GM19238 (cell line): Measurements from ENCODE around the gene MDH2.
A peak's percentile ranks its signal among the peaks of the same experiment; 100 is the strongest.
"Not testable (repeated sequence)": the region's sequence is repeated elsewhere in the genome, so short reads cannot be mapped to it uniquely, and the experiment has no call there.

Source experiments
- DNase-seq: peaks from one replicate; pipeline ENCODE4 v3.0.0; 2011; ENCODE audit warnings: low spot score; ENCODE audit not compliant: insufficient read length

MDH2 gene, protein sequence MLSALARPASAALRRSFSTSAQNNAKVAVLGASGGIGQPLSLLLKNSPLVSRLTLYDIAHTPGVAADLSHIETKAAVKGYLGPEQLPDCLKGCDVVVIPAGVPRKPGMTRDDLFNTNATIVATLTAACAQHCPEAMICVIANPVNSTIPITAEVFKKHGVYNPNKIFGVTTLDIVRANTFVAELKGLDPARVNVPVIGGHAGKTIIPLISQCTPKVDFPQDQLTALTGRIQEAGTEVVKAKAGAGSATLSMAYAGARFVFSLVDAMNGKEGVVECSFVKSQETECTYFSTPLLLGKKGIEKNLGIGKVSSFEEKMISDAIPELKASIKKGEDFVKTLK

DNA sequence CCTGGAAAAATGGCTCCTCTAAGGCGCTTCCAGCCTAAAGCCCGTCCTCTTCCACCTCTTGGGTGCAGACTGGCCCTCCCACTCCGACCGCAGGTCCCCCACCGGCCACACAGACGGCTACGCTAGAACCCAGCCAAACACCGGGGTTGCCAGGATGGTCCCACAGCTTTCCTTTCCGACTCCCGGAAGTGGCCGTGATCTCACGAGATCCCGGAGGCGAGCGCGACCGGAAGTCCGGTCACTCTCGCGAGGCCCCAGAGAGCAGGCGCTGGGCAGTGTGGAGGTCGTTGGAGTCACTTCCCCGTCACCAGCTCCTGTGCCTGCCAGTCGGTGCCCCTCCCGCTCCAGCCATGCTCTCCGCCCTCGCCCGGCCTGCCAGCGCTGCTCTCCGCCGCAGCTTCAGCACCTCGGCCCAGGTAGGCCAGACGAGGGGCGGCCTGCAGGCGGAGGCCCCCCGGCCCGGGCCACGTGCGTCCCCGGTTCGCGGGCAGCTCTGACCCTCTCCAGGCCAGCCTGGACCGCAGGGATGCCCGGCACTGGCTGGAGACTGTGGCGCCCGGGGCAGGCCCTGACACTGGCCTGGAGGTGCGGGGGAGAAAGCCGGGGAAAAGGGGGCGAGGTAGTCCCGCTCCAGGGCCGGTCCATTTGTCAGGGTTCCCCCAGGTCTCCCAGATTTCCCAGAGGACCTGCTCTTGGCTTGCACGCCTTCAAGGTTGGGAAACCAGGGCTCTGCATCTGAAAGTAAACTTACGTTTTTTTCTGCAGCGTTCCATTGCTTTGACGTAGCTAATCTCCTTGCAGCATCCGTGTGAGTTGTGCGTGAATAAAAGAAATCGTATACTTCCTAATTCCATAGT lies at the start of gene MDH2, which contains the start of gene STYXL1:
TSS of gene MDH2 (plus strand) at position 296 of the 857 bp plus-strand sequence. CDS start at position 351, 55 bp downstream.
TSS of gene STYXL1 (minus strand) at position 190 of the 857 bp plus-strand sequence. CDS start 17,477 bp downstream, outside the sequence.
- DNase-seq, result peak; percentile 94

DNA sequence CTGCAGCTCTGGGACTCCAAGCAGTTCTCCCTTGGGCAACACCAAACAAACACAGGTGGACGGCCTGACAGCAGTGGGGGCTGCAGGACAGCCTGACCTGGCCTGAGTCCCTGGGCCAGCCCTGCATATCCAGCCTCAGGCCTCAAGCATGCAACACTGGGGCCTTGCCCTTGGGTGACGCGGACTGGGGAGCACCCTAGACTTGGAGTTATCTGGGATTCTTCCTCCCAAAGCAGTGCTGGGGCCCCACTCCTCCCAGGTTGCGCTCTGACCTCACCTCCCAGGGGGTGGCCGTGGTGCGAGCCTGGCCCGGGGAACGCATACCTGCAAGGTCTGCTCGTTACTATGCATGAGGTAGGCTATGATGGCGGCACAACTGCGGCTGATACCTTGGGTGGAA lies 47.3 kb upstream of the MDH2 start:
- DNase-seq, result no peak

DNA sequence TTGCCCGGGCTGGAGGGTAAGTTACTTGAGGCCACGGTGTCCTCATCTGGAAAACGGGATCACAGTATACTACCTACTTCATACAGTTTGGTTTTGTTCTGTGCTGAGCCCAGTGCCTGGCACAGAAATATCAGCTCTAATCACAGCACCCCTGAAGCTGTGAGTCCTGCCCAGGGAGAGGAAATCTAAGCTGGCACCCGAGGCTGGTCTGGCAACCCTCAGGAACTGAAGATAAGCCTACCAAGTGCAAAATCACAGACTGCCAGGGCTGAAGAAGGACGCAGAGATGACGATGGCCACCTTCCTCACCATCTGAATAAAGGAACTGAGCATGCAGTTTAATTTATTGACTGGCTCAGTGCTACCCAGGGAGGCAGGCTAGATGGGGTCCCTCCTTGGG lies 45.8 kb upstream of the MDH2 start:
- DNase-seq, result no peak

DNA sequence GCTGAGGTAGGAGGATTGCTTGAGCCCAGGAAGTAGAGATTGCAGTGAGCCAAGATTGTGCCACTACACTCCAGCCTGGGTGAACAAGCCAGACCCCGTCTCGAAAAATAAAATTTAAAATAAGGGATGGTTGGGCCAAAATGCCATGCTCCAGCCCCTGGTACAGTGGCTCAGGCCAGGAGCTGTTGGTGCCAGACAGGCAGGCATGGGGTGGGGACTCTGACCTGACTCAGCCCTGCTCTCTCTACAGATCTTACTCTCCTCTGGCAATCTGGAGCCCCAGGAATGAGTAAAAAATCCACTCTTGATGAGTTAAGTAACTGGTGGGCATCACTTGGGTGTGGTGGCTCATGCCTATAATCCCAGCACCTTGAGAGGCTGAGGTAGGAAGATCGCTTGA lies 45.1 kb upstream of the MDH2 start:
- no peak for DNase-seq

DNA sequence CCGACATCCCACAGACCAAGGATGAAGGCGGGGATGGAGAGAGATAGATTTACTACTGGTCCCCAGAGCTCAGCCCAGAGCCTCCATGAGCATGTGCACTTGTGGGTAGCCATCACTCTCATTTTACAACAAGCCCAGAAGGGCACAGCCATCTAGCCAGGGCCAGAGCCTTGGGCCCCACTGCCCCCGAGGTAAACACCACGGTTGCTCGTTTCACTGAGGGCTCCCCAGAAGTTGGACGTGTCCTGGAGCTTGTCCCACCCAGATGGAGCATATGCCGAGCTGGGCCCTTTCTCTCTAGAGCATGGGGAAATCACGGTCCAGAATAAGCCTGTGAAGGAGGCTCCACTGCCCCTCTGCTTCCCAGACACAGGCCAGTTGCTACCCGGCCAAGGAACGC lies 44.6 kb upstream of the MDH2 start:
- DNase-seq, result no peak

DNA sequence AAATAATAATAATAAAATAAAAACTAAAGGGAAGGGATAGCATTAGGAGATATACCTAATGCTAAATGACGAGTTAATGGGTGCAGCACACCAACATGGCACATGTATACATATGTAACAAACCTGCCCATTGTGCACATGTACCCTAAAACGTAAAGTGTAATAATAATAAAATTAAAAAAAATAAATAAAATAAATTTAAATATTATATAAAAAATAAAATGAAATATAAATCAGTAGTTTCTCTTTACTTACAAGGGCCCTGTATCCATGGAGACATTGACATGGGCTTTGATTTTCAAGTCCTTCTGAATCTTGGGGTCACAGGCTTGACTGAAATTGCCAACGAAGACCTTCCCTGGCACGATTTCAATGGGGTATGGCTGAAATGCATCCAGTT lies 42.9 kb upstream of the MDH2 start:
- not testable (repeated sequence) for DNase-seq

DNA sequence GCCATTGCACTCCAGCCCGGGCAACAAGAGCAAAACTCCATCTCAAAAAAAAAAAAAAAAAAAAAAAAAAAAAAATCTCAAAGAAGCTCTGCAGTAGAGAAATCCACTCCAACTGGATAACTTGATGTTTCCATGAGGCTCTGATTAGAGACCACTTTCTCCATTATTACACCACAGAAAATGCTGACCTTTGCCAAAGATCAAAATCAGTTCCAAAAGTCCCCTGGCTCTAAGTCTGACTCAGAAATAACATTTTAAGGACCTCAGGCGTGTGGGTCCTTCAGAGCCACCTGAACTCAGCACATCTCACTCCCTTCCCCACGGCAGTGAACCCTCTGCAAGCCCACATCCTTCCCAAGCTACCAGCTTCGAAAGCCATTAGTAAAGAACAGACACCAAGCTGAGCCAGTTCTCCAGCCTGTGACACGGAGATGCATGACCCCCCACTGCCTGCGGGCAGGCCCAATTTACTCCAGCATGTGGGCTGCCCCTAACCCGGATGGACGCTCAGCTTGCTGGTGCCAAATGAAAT lies 39.7 kb upstream of the MDH2 start:
- no peak for DNase-seq

DNA sequence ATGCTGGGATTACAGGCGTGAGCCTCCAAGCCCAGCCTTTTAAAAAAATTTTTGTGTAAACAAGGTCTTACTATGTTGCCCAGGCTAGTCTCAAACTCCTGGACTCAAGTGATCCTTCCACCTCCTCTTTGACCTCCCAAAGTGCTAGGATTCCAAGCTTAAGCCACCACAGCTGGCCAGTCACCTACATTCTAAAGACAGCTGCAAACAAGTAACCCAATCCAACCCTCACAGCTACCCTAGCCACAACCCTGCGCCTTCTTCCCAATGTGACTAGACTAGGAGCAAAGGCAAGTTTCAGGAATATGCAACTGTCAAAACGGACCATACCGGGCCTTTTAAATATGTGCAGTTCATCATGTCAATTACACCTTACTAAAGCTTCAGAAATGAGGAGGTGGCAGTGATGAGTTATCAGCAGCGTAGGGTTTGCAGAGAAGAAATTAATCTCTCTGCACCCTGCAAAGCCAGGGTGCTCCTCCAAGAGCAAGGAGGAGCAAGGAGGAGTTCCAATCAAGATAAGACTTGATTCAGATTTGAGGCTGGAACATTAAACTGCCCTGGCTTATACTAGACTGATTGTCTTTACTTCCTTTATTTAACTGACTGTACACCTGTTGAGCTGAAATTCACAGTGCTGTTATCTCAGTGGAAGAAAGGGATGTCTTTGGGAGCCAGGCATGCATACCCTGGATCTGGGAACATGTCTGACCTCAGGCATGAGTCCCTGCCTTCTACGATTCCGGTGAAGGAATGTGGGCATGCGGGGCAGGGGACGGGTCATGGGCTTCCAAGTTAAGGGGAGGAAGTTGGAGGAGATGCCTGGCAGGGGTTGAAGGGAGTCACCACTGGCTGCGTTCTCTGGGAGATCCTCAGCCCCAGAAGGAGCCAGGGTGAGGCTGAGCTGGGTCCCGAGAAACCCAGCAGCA lies 38.0 kb upstream of the MDH2 start:
- DNase-seq, result no peak

DNA sequence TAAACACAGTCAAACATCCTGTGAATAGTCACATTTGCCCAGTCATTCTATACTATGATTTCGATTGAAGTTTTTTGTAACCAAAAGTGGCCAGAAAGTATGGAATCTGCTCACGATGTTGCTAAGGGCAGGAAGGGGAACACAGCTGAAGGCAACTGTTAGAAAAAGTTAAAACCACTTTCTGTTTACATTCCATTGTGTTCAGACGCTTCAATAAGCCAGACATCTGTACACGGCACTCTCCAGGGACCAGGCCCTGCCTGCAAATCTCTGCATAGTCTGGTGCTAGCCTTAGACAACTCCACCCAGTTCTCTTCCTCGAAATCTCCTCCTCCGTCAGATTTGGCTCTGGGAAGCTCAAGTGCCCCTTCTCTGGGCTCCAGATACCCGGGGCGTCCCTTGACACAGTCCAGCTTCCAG lies 36.5 kb upstream of the MDH2 start:
- DNase-seq, result no peak

DNA sequence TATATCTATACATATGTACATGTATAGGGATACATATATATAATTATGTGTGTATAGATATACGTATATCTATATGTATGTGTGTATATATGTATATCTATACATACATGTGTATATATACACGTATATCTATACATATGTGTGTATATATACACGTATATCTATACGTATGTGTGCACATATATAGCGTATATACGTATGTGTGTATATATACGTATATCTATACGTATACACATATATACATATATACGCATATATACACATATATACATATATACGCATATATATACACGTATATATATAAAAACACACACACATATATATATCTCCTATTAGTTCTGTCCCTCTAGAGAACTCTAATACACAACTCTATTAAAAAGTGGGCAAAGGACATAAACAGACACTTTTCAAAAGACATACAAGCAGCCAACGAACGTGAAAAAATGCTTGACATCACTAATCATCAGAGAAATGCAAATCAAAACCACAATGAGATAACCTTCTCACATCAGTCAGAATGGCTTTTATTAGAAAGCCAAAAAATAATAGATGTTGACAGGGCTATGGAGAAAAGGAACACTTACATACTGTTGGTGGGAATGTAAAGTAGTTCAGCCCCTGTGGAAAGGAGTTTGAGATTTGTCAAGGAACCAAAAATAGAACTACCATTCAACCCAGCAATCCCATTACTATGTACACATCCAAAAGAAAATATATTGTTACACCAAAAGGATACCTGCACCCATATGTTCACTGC lies 31.5 kb upstream of the MDH2 start:
- no peak for DNase-seq

DNA sequence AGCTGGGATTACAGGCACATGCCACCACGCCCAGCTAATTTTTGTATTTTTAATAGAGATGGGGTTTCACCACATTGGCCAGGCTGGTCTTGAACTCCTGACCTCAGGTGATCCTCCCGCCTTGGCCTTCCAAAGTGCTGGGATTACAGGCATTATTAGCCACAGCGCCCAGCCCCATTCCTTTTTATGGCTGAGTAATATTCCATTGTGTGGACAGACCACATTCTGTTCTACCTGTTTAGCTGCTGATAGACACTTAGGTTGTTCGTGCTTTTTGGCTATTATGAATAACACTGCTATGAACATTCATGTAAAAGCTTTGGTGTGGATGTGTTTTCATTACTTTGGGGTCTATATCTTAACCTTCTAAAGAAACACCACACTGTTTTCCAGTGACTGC lies 29.4 kb upstream of the MDH2 start:
- not testable (repeated sequence) for DNase-seq

DNA sequence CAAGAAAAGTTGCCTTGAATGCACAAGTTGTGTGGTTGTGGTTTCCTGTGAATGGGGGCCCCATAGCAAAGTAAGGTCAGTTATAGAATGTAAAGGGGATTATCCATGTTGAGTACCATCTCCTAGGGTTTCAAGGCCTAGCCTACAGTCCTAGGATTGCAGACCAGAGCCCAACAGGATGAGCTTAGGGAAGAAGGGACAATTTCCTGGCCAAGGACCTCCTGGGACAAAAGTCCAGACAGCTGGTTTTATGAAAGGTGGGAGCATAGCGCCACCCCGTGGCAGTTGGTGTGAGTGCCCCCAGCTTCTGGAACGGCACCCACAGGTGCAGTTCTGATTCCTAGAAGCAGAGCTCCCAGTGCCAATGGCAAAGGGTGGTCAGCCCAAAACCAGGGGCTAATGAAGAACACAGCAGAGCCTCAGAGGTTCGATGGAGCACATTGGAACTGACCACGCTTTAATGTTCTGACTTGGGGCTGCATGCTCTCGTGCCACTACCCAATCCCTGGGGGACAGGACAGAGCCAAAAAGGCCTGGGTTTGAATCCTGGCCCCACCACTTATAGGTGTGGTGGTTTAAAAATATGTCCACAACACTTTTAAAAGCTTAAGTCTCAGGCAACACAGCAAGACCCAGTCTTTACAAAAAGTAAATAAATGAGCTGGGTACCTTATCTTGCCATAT lies 27.7 kb upstream of the MDH2 start:
- DNase-seq, result peak; percentile 65

DNA sequence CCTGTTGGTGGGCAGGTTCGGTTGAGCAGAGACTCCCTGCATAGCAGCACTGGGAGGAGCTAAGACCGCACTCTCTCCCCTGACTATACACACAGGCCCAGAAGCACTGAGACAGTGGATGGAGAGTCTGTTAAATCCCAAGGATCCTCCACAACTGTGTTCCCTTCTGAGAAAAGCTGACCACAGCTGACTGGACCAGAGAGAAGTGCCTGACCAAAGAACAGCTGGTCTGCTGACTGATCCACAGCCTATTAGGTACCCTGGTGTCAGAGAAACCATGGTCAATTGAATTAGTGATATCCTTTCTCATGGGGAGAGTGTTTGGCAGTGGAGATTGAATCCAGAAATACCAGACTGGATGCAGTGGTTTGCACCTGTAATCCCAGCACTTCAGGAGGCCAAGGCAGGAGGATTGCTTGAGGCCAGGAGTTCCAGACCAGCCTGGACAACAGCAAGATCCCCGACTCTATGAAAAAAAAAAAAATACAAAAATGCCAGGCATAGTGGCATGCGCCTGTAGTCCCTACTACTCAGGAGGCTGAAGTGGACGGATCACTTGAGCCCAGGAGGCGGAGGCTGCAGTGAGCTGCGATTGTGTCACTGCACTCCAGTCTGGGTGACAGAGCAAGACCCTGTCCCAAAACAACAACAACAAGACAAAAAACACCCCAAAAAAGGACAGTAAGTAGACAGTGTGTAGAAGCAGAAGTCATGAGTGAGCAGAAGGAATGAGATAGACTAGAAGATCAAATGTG lies 25.7 kb upstream of the MDH2 start:
- no peak for DNase-seq

DNA sequence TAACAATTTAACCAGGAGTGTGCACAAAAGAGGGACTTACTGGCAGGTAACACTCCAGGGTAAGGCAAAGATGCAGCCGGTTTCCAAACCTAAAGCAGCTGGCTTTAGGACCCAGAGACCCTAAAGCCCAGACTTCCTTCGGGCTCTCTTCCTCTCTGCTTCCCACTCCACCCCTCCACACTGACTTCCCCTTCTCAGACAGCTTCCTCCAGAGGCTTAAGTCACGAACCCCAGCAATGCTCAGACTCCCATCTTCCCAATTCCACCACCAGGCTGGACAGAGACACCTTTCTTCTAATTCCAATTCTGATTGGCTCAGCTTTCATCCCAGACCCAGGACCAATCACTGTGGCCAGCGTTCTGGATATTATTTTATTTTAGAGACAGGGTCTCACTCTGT lies 24.9 kb upstream of the MDH2 start:
- DNase-seq, result no peak

DNA sequence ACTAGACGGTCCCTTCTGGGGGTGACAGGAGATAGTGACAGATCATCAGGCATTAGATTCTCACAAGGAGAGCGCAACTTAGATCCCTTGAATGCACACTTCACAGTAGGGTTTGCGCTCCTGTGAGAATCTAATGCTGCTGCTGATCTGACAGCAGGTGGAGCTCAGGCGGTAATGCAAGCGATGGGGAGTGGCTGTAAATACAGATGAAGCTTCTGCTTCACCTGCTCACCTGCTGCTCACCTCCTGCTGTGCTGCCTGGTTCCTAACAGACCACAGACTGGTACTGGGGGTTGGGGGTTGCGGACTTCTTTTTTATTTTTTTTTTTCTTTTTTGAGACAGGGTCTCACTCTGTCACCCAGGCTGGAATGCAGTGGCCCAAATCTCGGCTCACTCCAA lies 18.2 kb upstream of the MDH2 start:
- DNase-seq, result not testable (repeated sequence)

DNA sequence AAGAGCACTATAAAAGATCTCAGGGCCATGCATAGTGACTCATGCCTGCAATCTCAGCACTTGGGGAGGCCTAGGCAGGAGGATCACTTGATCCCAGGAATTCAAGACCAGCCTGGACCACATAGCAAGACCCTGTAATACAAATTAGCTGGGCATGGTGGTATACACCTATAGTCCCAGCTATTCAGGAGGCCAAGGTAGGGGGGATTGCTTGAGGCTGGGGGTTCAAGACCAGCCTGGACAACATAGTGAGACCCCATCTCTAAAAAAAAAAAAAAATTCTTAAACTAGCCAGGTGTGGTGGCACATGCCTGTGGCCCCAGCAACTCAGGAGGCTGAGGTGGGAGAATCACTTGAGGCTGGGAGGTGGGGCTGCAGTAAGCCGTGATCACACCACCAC lies 15.9 kb upstream of the MDH2 start:
- no peak for DNase-seq

DNA sequence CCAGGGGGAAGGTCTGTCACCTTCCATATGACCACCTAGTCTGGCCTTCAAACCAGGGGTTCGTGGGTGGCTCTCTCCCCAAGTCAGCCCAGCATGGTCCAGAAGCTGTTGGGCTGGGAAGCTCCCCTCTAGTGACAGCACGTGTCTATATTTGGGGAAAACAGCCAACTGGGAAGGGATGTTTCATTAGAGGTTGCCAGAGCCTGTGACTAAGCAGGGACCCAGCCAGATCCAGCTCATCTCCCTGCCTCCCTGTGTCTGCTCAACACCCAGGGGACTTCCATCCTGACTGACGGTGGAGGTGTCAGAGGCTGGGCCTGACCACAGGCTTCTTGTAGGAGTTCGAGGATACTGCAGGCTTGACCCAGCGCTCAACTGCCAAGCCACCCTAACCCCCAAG lies 10.6 kb upstream of the MDH2 start:
- DNase-seq, result no peak

DNA sequence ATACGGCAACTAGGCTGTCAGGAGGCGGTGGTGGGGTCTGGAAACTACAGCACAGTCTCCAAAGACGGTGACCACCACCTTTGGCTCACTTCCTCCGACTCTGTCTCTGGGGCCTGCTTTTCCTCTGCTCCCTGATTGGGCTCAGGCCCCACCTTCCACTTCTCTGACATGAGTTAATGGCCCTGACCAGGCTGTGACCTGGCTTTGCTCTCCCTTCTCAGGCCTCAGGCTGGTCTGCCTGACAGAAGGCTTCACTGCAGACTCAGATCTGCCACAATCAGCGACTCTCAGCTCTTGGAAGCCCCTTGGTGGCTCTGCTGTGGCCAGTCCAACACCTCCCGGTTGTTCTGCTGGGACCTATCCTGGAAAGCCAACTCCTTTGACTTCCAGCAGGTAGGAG lies 7.8 kb upstream of the MDH2 start:
- no peak for DNase-seq

DNA sequence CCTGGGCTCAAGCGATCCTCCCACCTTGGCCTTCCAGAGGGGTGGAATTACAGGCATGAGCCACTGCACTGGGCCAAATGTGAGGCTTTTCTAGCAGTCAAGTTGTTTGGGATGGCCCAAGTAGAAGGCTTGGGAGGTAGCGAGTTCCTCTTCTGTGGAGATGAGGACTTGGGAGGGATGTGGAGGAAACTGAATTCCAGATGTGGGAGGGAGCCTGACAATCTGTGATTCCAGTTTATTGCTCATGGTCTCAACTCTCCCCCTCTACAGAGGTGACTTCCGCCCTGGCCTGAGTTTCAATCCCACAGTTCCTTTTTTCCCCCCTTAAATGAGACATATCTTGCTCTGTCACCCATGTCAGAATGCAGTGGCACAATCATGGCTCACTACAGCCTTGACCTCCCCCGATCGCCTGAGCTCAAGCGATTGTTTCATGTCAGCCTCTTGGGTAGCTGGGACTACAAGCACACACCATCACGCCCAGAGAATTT lies 3.5 kb upstream of the MDH2 start:
- DNase-seq, result no peak
